Heart right ventricle (tissue), 16 donors: Measurements from ENCODE around the gene CPXM2. TPM values are rescaled to one million over a fixed set of nuclear protein-coding genes. Genes with fewer than 3 reads are reported as not detected.

ENCODE experiments used
- ATAC-seq, 8 donors: fragments of 200-7000 bp; cut with Tn5 transposase; one replicate each; pipeline ENCODE4 v1.9.1; 2020; ENCODE audit warnings: mild to moderate bottlenecking in 8 of 8, moderate library complexity in 8 of 8, moderate number of reproducible peaks in 1 of 8
- DNase-seq, 2 donors: peaks; one replicate each; pipeline ENCODE4 v3.0.0-alpha.2; 2020
- H3K27ac ChIP-seq, 10 donors: fragments of 200-600 bp; sonication (generic) in 2 of 10; one replicate each; pipeline versions ENCODE4 v1.5.0 to v1.8.0; 2020 to 2022; ENCODE audit warnings: mild to moderate bottlenecking in 3 of 10
- H3K27me3 ChIP-seq, 7 donors: fragments of 200-600 bp; one replicate each; pipeline ENCODE4 v1.8.0; 2021 to 2022; ENCODE audit warnings: mild to moderate bottlenecking in 2 of 7
- H3K36me3 ChIP-seq, 9 donors: fragments of 200-600 bp; sonication (generic) in 1 of 9; one replicate each; pipeline versions ENCODE4 v1.5.0 to v1.8.0; 2020 to 2022; ENCODE audit warnings: mild to moderate bottlenecking in 2 of 9
- H3K4me1 ChIP-seq, 9 donors: fragments of 200-600 bp; sonication (generic) in 1 of 9; one replicate each; pipeline versions ENCODE4 v1.5.0 to v1.8.0; 2020 to 2022; ENCODE audit warnings: mild to moderate bottlenecking in 4 of 9
- H3K4me3 ChIP-seq, 10 donors: fragments of 200-600 bp; sonication (generic) in 2 of 10; one replicate each; pipeline versions ENCODE4 v1.5.0 to v1.8.0; 2020 to 2022; ENCODE audit warnings: mild to moderate bottlenecking in 7 of 10, moderate library complexity in 2 of 10
- H3K9me3 ChIP-seq, 11 donors: fragments of 200-600 bp in 10 of 11; sonication (generic) in 2 of 11; one replicate each; pipeline versions ENCODE4 v1.5.0 to v1.8.0; 2013 to 2022; ENCODE audit warnings: mild to moderate bottlenecking in 2 of 11, control low read depth in 1 of 11, moderate library complexity in 1 of 11
- CTCF ChIP-seq, 9 donors: fragments of 200-600 bp; sonication (generic) in 2 of 9; IDR thresholded peaks; one replicate each; pipeline versions ENCODE4 v1.5.0 to v1.8.0; 2021 to 2022; ENCODE audit warnings: antibody characterized with exemption in 9 of 9, mild to moderate bottlenecking in 5 of 9, moderate library complexity in 1 of 9
- WGBS, 2 donors: extraction: QIAGEN DNeasy Blood & Tissue Kit; methylation state at CpG; one replicate each; pipeline ENCODE4 v1.1.7; 2013; ENCODE audit warnings: inconsistent platforms in 1 of 2; 5-methylcytosine and 5-hydroxymethylcytosine counted together
- intact Hi-C, 10 donors: fragments of 100-400 bp; cut with DNase I; formaldehyde crosslinking; loops; one replicate each; pipeline versions ENCODE4 v1.11.1 to v1.14.2; 2022
- polyA plus RNA-seq, 2 donors: library from polyadenylated mRNA; stranded (reverse); fragments of 200-250 nt; gene quantifications; one replicate each; pipeline ENCODE4 v1.2.3, GENCODE V29; 2013
- total RNA-seq, 10 donors: library from RNA; stranded (reverse); fragmentation: NEBNext Ultra II Directional in 3 of 10; extraction: Animal tissue kit (Norgen Biotek cat#: 25700) in 3 of 10; gene quantifications; one replicate each; pipeline versions ENCODE4 v1.2.1 to v1.2.4, GENCODE V29; 2021 to 2023
- donor health status: Arrhythmogenic right ventricular cardiomyopathy.
- donor health status: ischemic (EF 13 %, LVEDD 7.1; RV severe dilation, severe dysfunction).
- donor health status: healthy with polysubstance abuse.
- donor health status: DM: no; HTN: yes; CAD: no.
- donor health status: DM: no; HTN: no; CAD: no.
- donor health status: ischemic (EF 25% LVEDD 6.9; RV normal size, moderate dysfunction).
- donor health status: ischemic (EF 25% LVEDD 5.7; RV mildly dilated, moderate dysfunction).
- donor health status: healthy.
- donor health status: DM: yes; HTN: yes; CAD: no.
- donor health status: Ischemic cardiomyopathy.
- donor health status: ischemic (EF 35%, LVEDD 5.7; RV mildly dilated, moderate dysfunction).
- donor health status: nonischemic (EF 11% LVEDD 7.7; RV severe dilation, severe dysfunction).
- donor health status: DM: yes; HTN: yes; CAD: no.
- donor health status: PGD.
- donor health status: ischemic (EF 29% LVEDD 5.4; RV normal size, mild dysfunction).
- donor health status: nonischemic (EF 23%, LVEDD 6.1; RV moderate dilation, normal function).

Gene CPXM2
- total and polyA plus RNA-seq, 12 donors: 2.0 to 9.8 (median 3.8) TPM

GRCh38 chr10:123748711-123749110 is 142.9 kb downstream of the CPXM2 start:
- Histone ChIP-seq H3K36me3 (no peaks in the 10 kb centered on the region), H3K27ac (no peak overlapping the region), H3K9me3 (peaks cover 0 to 4% (median 0%) of the 10 kb centered on the region in 11 donors), H3K27me3 (peaks cover 0 to 11% (median 0%) of the 10 kb centered on the region in 7 donors), H3K4me1 (peaks cover 0 to 7% (median 0%) of the 10 kb centered on the region in 9 donors), H3K4me3 (no peak overlapping the region)
- intact Hi-C loops: no loop called here
- ATAC-seq: no peak
- DNase-seq: no peak
- TF ChIP-seq CTCF (IDR thresholded peaks at IDR 0.05): no peak
- 80 to 83% methylated on average over 15 of the region's 15 CpGs for WGBS, 2 donors

DNA sequence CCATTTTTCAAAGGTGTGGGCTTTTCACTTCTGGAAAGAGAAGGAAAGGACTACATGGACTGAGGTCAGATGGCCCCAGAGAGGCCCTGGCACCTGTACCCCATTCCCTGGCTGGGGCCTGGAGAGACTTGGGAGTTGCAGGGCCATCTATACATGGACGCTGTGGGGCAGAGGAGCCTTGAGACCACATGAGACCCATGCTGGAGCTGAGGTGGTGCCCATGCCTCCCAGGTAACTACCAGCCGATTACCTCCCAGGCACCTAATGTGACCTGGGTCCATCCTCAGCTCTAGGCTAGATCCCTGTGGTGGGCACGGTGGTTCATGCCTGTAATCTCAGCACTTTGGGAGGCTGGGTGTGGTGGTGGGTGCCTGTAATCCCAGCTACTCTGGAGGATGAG is 144.2 kb downstream of the CPXM2 start:
- intact Hi-C loops: no loop called here
- H3K9me3 ChIP-seq: peaks cover 0 to 4% (median 0%) of the 10 kb centered on the region in 11 donors
- H3K4me3 ChIP-seq: no peak overlapping the region
- H3K27ac ChIP-seq: no peak overlapping the region
- TF ChIP-seq CTCF (IDR thresholded peaks at IDR 0.05): no peak
- peaks cover 0 to 5% (median 0%) of the 10 kb centered on the region in 7 donors for H3K27me3 ChIP-seq
- H3K36me3 ChIP-seq: no peaks in the 10 kb centered on the region
- no peak for ATAC-seq
- WGBS, 2 donors: 81 to 87% methylated on average over 3 of the region's 3 CpGs
- peaks cover 0 to 8% (median 0%) of the 10 kb centered on the region in 9 donors for H3K4me1 ChIP-seq
- no peak for DNase-seq

- Histone ChIP-seq H3K4me3 (no peak overlapping the region), H3K9me3 (peaks cover 0 to 4% (median 0%) of the 10 kb centered on the region in 11 donors), H3K36me3 (no peaks in the 10 kb centered on the region), H3K27me3 (peaks cover 0 to 5% (median 0%) of the 10 kb centered on the region in 7 donors), H3K4me1 (peaks cover 0 to 8% (median 0%) of the 10 kb centered on the region in 9 donors), H3K27ac (no peak overlapping the region)
- ATAC-seq (no peak), DNase-seq (no peak)
- WGBS, 2 donors: 57 to 67% methylated on average over 8 of the region's 8 CpGs
- TF ChIP-seq CTCF (IDR thresholded peaks at IDR 0.05): no peak
- intact Hi-C loops: no loop called here
These were observed 144.7 kb downstream of the CPXM2 start for GRCh38 chr10:123746942-123747341.

GRCh38 chr10:123746520-123746919 is 145.1 kb downstream of the CPXM2 start:
- peaks cover 0 to 5% (median 0%) of the 10 kb centered on the region in 7 donors for H3K27me3 ChIP-seq
- peaks cover 0 to 8% (median 0%) of the 10 kb centered on the region in 9 donors for H3K4me1 ChIP-seq
- no peak for TF ChIP-seq CTCF (IDR thresholded peaks at IDR 0.05)
- peaks cover 0 to 4% (median 0%) of the 10 kb centered on the region in 11 donors for H3K9me3 ChIP-seq
- no peak overlapping the region for H3K27ac ChIP-seq
- DNase-seq: no peak
- no peaks in the 10 kb centered on the region for H3K36me3 ChIP-seq
- WGBS, 2 donors: 60 to 73% methylated on average over 7 of the region's 7 CpGs
- no peak overlapping the region for H3K4me3 ChIP-seq
- intact Hi-C loops: no loop called here
- ATAC-seq: no peak
